Measurements from ENCODE around the gene CELF5.
A peak's percentile ranks its signal among the peaks of the same experiment; 100 is the strongest.

CELF5 gene

GRCh38 chr19:3224346-3225168 is at the start of gene CELF5:
Gene CELF5 (plus strand): TSS chr19:3224661. CDS start chr19:3224740, 79 bp downstream.
- peak; percentile 54 for DNase-seq

- DNase-seq = no peak
These were observed 48.4 kb upstream of the CELF5 start for GRCh38 chr19:3175781-3176714.

- DNase-seq = peak; percentile 1
These were observed 47.6 kb upstream of the CELF5 start for GRCh38 chr19:3176715-3177501.

GRCh38 chr19:3178377-3178972 is 46.0 kb upstream of the CELF5 start, which contains the start of gene S1PR4:
Gene S1PR4 (plus strand): TSS chr19:3178769. CDS start chr19:3178793, 24 bp downstream.
- DNase-seq = no peak

- no peak for DNase-seq
These were observed 45.3 kb upstream of the CELF5 start for GRCh38 chr19:3178973-3179738.

- DNase-seq = no peak
These were observed 44.6 kb upstream of the CELF5 start for GRCh38 chr19:3179739-3180293.

GRCh38 chr19:3183721-3184641 is 40.5 kb upstream of the CELF5 start:
- DNase-seq = peak; percentile 32

- peak; percentile 88 for DNase-seq
These were observed 39.5 kb upstream of the CELF5 start for GRCh38 chr19:3184847-3185460.

GRCh38 chr19:3185461-3186159 is 38.9 kb upstream of the CELF5 start, which contains the start of gene NCLN:
Gene NCLN (plus strand): TSS chr19:3185930. CDS start chr19:3186031, 101 bp downstream.
- DNase-seq = peak; percentile 93

GRCh38 chr19:3186160-3186688 is 38.2 kb upstream of the CELF5 start:
- DNase-seq = peak; percentile 20

GRCh38 chr19:3186891-3187661 is 37.4 kb upstream of the CELF5 start:
- peak; percentile 1 for DNase-seq

- DNase-seq = no peak
These were observed 36.6 kb upstream of the CELF5 start for GRCh38 chr19:3187662-3188511.

GRCh38 chr19:3188627-3189596 is 35.5 kb upstream of the CELF5 start:
- DNase-seq = no peak

GRCh38 chr19:3189702-3190469 is 34.6 kb upstream of the CELF5 start:
- no peak for DNase-seq

GRCh38 chr19:3190470-3190770 is 34.0 kb upstream of the CELF5 start:
- DNase-seq = no peak
